GM23338 (cell line): ENCODE results near the gene PPP1CC. TPM values are rescaled to one million over a fixed set of nuclear protein-coding genes. Genes with fewer than 3 reads are reported as not detected.

Experiments
- ATAC-seq: fragments of 200-7000 bp; cut with Tn5 transposase; 3 replicates; pipeline ENCODE4 v1.9.1; 2020
- DNase-seq: peaks from one replicate; pipeline ENCODE4 v3.0.0-alpha.2; 2015; ENCODE audit warnings: low spot score
- H2AFZ ChIP-seq: fragments of 200-600 bp; sonication (generic); 2 replicates; pipeline ENCODE4 v1.8.0; 2016; ENCODE audit warnings: antibody characterized with exemption, mild to moderate bottlenecking, moderate library complexity
- H3F3A ChIP-seq: fragments of 200-600 bp; sonication (generic); replicated peaks from 2 replicates; pipeline ENCODE4 v1.8.0; 2017; ENCODE audit warnings: antibody characterized with exemption, mixed run types, low read depth
- H3K27ac ChIP-seq: fragments of 200-600 bp; sonication (generic); 2 replicates; pipeline ENCODE4 v1.6.1; 2016; ENCODE audit warnings: low read depth
- H3K27me3 ChIP-seq: fragments of 200-600 bp; sonication (generic); 2 replicates; pipeline ENCODE4 v1.8.0; 2016; ENCODE audit warnings: mild to moderate bottlenecking, mixed run types, moderate library complexity; ENCODE audit not compliant: insufficient read depth
- H3K36me3 ChIP-seq: fragments of 200-600 bp; sonication (generic); 2 replicates; pipeline ENCODE4 v1.8.0; 2016; ENCODE audit warnings: mild to moderate bottlenecking; ENCODE audit not compliant: insufficient read depth
- H3K4me1 ChIP-seq: fragments of 200-600 bp; sonication (generic); 2 replicates; pipeline ENCODE4 v1.8.0; 2016; ENCODE audit warnings: mild to moderate bottlenecking, moderate library complexity; ENCODE audit not compliant: insufficient read depth
- H3K4me2 ChIP-seq: fragments of 200-600 bp; sonication (generic); 2 replicates; pipeline ENCODE4 v1.7.1; 2017; ENCODE audit warnings: mixed run types
- H3K4me3 ChIP-seq: fragments of 200-600 bp; sonication (generic); 2 replicates; pipeline ENCODE4 v1.6.1; 2016; ENCODE audit warnings: mixed run types
- H3K79me2 ChIP-seq: fragments of 200-600 bp; sonication (generic); replicated peaks from 2 replicates; pipeline ENCODE4 v1.8.0; 2017; ENCODE audit warnings: mild to moderate bottlenecking; ENCODE audit not compliant: insufficient read depth
- H3K9me2 ChIP-seq: fragments of 200-600 bp; sonication (generic); 2 replicates; pipeline ENCODE4 v1.8.0; 2017; ENCODE audit not compliant: insufficient read depth
- H4K20me1 ChIP-seq: fragments of 200-600 bp; sonication (generic); replicated peaks from 2 replicates; pipeline ENCODE4 v1.8.0; 2017; ENCODE audit warnings: mild to moderate bottlenecking; ENCODE audit not compliant: insufficient read depth
- H3K27ac Mint-ChIP-seq: 2 replicates; pipeline ENCODE4 v1.8.0; 2020; ENCODE audit warnings: inconsistent platforms, mild to moderate bottlenecking, moderate library complexity, mixed read lengths
- H3K27me3 Mint-ChIP-seq: 3 replicates; pipeline ENCODE4 v1.8.0; 2022; ENCODE audit warnings: low read depth, mild to moderate bottlenecking, moderate library complexity, mixed read lengths, inconsistent platforms; ENCODE audit not compliant: insufficient read depth, poor library complexity
- H3K36me3 Mint-ChIP-seq: 3 replicates; pipeline ENCODE4 v1.8.0; 2021; ENCODE audit warnings: low read depth, mild to moderate bottlenecking, inconsistent platforms, moderate library complexity, mixed read lengths
- H3K4me1 Mint-ChIP-seq: 3 replicates; pipeline ENCODE4 v1.8.0; 2020; ENCODE audit warnings: mild to moderate bottlenecking, inconsistent platforms, mixed read lengths
- H3K4me3 Mint-ChIP-seq: 3 replicates; pipeline ENCODE4 v1.8.0; 2021; ENCODE audit warnings: moderate library complexity, mild to moderate bottlenecking, inconsistent platforms, mixed read lengths
- H3K9me3 Mint-ChIP-seq: 3 replicates; pipeline ENCODE4 v1.8.0; 2020; ENCODE audit warnings: moderate library complexity, mild to moderate bottlenecking, inconsistent platforms, mixed read lengths
- CREB1 ChIP-seq: fragments of 250-450 bp; sonication (Bioruptor Pico); IDR thresholded peaks from 2 replicates; pipeline ENCODE4 v1.5.0; 2020; ENCODE audit warnings: low read depth, mild to moderate bottlenecking, moderate library complexity
- EZH2 ChIP-seq: fragments of 200-600 bp; sonication (generic); IDR thresholded peaks from one replicate; pipeline ENCODE4 v1.8.0; 2017; ENCODE audit warnings: antibody characterized with exemption, mild to moderate bottlenecking, low read depth; ENCODE audit not compliant: unreplicated experiment
- JUNB ChIP-seq: IDR thresholded peaks from one replicate; pipeline ENCODE4 v1.6.1; 2016; ENCODE audit warnings: antibody characterized with exemption; ENCODE audit not compliant: unreplicated experiment
- NANOG ChIP-seq: IDR thresholded peaks from 2 replicates; pipeline ENCODE4 v1.6.1; 2016; ENCODE audit warnings: antibody characterized with exemption, borderline replicate concordance
- POLR2AphosphoS5 ChIP-seq: IDR thresholded peaks from 2 replicates; pipeline ENCODE4 v1.6.1; 2016; ENCODE audit warnings: antibody characterized with exemption, low read depth
- REST ChIP-seq: IDR thresholded peaks from one replicate; pipeline ENCODE4 v1.6.1; 2018; ENCODE audit warnings: antibody characterized with exemption; ENCODE audit not compliant: unreplicated experiment
- STAT1 ChIP-seq: IDR thresholded peaks from one replicate; pipeline ENCODE4 v1.6.1; 2016; ENCODE audit warnings: antibody characterized with exemption; ENCODE audit not compliant: unreplicated experiment
- ZNF114 ChIP-seq: fragments of 250-450 bp; sonication (Bioruptor Pico); IDR thresholded peaks from 2 replicates; pipeline ENCODE4 v1.5.0; 2020; ENCODE audit warnings: mild to moderate bottlenecking, moderate library complexity
- ZNF331 ChIP-seq: fragments of 250-450 bp; sonication (Bioruptor Pico); IDR thresholded peaks from 2 replicates; pipeline ENCODE4 v1.5.0; 2020; ENCODE audit warnings: low read depth, mild to moderate bottlenecking, moderate library complexity
- polyA plus RNA-seq: library from polyadenylated mRNA; unstranded; fragments of >200 nt; fragmentation: Nextera tagmentation; extraction: Ambion mirVana; gene quantifications from 2 replicates; pipeline ENCODE4 v1.2.1, GENCODE V29; 2016
- total RNA-seq: library from RNA; depleted of rRNA; stranded (reverse); fragments of >200 nt; shearing (Covaris generic); gene quantifications from 2 replicates; pipeline ENCODE4 v1.2.3, GENCODE V29; 2014
- TF ChIP-seq, protein P1 (sequence below): fragments of 250-450 bp; sonication (Bioruptor Pico); IDR thresholded peaks from 2 replicates; pipeline ENCODE4 v1.5.0; 2020; ENCODE audit warnings: mild to moderate bottlenecking, moderate library complexity

The PPP1CC gene
- total and polyA plus RNA-seq, 2 experiments from 2014 or later, result 276 to 501 TPM

- Histone ChIP-seq H3K27ac (no peak overlapping the region), H4K20me1 (no peaks in the 10 kb centered on the region), H3K36me3 (no peaks in the 10 kb centered on the region), H3K27me3 (no peaks in the 10 kb centered on the region), H3K4me2 (no peak overlapping the region), H3K4me1 (no peaks in the 10 kb centered on the region), H3F3A (no peaks in the 10 kb centered on the region), H3K4me3 (no peak overlapping the region), H3K9me2 (no peaks in the 10 kb centered on the region), H3K79me2 (no peaks in the 10 kb centered on the region), H2AFZ (no peak overlapping the region)
- Mint-ChIP-seq H3K4me1 (peaks cover 12% of the 10 kb centered on the region; the same call in 2 of the 3 replicates), H3K27me3 (peaks cover 1% of the 10 kb centered on the region), H3K9me3 (no peaks in the 10 kb centered on the region; the same call in 2 of the 3 replicates), H3K27ac (no peak overlapping the region), H3K36me3 (no peaks in the 10 kb centered on the region; the same call in 1 of the 3 replicates), H3K4me3 (no peak overlapping the region)
- TF ChIP-seq ZNF114 (no peak), ZNF331 (CRISPR knock-in tag) (no peak), CREB1 (CRISPR knock-in tag) (no peak), STAT1 (no peak), NANOG (no peak), POLR2AphosphoS5 (no peak), REST (no peak), JUNB (no peak), EZH2 (no peak)
- TF ChIP-seq, protein P1, sequence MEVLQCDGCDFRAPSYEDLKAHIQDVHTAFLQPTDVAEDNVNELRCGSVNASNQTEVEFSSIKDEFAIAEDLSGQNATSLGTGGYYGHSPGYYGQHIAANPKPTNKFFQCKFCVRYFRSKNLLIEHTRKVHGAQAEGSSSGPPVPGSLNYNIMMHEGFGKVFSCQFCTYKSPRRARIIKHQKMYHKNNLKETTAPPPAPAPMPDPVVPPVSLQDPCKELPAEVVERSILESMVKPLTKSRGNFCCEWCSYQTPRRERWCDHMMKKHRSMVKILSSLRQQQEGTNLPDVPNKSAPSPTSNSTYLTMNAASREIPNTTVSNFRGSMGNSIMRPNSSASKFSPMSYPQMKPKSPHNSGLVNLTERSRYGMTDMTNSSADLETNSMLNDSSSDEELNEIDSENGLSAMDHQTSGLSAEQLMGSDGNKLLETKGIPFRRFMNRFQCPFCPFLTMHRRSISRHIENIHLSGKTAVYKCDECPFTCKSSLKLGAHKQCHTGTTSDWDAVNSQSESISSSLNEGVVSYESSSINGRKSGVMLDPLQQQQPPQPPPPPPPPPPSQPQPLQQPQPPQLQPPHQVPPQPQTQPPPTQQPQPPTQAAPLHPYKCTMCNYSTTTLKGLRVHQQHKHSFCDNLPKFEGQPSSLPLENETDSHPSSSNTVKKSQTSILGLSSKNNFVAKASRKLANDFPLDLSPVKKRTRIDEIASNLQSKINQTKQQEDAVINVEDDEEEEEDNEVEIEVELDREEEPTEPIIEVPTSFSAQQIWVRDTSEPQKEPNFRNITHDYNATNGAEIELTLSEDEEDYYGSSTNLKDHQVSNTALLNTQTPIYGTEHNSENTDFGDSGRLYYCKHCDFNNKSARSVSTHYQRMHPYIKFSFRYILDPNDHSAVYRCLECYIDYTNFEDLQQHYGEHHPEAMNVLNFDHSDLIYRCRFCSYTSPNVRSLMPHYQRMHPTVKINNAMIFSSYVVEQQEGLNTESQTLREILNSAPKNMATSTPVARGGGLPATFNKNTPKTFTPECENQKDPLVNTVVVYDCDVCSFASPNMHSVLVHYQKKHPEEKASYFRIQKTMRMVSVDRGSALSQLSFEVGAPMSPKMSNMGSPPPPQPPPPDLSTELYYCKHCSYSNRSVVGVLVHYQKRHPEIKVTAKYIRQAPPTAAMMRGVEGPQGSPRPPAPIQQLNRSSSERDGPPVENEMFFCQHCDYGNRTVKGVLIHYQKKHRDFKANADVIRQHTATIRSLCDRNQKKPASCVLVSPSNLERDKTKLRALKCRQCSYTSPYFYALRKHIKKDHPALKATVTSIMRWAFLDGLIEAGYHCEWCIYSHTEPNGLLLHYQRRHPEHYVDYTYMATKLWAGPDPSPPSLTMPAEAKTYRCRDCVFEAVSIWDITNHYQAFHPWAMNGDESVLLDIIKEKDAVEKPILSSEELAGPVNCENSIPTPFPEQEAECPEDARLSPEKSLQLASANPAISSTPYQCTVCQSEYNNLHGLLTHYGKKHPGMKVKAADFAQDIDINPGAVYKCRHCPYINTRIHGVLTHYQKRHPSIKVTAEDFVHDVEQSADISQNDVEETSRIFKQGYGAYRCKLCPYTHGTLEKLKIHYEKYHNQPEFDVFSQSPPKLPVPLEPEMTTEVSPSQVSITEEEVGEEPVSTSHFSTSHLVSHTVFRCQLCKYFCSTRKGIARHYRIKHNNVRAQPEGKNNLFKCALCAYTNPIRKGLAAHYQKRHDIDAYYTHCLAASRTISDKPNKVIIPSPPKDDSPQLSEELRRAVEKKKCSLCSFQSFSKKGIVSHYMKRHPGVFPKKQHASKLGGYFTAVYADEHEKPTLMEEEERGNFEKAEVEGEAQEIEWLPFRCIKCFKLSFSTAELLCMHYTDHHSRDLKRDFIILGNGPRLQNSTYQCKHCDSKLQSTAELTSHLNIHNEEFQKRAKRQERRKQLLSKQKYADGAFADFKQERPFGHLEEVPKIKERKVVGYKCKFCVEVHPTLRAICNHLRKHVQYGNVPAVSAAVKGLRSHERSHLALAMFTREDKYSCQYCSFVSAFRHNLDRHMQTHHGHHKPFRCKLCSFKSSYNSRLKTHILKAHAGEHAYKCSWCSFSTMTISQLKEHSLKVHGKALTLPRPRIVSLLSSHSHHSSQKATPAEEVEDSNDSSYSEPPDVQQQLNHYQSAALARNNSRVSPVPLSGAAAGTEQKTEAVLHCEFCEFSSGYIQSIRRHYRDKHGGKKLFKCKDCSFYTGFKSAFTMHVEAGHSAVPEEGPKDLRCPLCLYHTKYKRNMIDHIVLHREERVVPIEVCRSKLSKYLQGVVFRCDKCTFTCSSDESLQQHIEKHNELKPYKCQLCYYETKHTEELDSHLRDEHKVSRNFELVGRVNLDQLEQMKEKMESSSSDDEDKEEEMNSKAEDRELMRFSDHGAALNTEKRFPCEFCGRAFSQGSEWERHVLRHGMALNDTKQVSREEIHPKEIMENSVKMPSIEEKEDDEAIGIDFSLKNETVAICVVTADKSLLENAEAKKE (CRISPR knock-in tag), result no peak
- ATAC-seq (no peak), DNase-seq (no peak)
Observed at GRCh38 chr12:110680032-110680431, 62.7 kb downstream of the PPP1CC start.
